ENCODE measurements around the gene OCIAD2.
"Not testable (repeated sequence)": the region's sequence is repeated elsewhere in the genome, so short reads cannot be mapped to it uniquely, and the experiment has no call there.

OCIAD2 gene, protein sequence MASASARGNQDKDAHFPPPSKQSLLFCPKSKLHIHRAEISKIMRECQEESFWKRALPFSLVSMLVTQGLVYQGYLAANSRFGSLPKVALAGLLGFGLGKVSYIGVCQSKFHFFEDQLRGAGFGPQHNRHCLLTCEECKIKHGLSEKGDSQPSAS

GRCh38 chr4:48906206-48907173, at the start of gene OCIAD2:
Gene OCIAD2, minus strand, starts transcription at chr4:48906774. Its CDS starts 2,225 bp downstream, at chr4:48904549.
- DNase-seq (ENCODE audit: low read depth): peak; percentile 47

GRCh38 chr4:48954314-48954713, 47.7 kb upstream of the OCIAD2 start:
- peak; percentile 51 for DNase-seq (ENCODE audit: low read depth)

DNA sequence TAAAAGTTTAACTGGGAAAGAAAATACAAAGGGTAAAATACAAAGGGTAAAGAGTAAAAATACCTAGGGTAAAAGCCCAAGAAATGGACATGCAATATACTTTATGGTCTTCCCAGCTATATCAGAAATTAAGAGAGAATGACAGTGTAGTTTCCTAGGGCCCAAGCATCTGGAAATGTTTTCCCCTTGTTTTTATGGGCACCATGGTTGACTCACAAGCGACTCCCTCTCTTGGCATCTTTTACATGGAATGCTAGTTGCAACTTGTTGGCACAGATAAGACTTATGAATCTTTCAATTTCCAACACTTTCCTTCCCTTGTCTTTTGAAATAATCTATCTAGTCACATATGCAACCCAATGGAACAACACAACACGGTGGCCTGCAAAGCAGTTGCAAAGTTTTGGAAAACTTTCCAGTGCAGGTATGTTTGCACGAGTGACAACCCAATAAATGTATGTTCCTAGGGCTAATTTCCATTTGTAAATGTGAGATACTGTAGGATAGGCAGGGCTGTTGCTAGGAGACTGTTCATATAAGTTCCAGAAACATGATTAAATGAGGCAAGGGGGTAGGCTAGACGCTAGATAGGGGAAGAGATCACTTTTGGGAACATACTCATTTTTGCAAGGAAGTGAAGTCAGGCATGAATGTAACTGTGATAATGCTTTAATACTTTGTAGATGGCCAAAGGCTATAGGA, 43.1 kb upstream of the OCIAD2 start:
- DNase-seq (ENCODE audit: low read depth): peak; percentile 77

GRCh38 chr4:48949086-48949485, 42.5 kb upstream of the OCIAD2 start:
- no peak for DNase-seq (ENCODE audit: low read depth)

GRCh38 chr4:48947731-48948130, 41.2 kb upstream of the OCIAD2 start:
- DNase-seq (ENCODE audit: low read depth): no peak

- DNase-seq (ENCODE audit: low read depth): no peak
Observed at GRCh38 chr4:48945981-48946380, 39.4 kb upstream of the OCIAD2 start.

- no peak for DNase-seq (ENCODE audit: low read depth)
Observed at GRCh38 chr4:48944756-48945241, 38.2 kb upstream of the OCIAD2 start.

DNA sequence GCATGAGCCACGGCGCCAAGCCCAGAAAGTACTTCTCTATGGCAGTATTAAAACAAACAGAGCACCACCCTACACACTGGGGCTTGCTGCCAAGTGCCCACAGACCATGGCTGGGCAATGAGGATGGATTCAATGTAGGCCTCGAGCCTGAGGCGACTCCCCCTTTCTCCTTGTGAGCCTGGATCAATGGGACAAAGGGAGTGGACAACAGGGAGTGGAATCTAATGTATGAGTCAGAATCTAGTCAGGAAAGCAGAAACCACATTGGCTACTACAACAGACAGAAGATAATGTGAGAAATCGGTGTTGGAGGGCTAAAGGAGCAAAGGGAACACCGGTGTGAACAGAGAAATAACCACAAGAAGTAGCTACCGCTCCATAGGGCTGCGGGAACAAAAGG, 37.7 kb upstream of the OCIAD2 start:
- DNase-seq (ENCODE audit: low read depth): peak; percentile 15

GRCh38 chr4:48943387-48943786, 36.8 kb upstream of the OCIAD2 start:
- no peak for DNase-seq (ENCODE audit: low read depth)

DNA sequence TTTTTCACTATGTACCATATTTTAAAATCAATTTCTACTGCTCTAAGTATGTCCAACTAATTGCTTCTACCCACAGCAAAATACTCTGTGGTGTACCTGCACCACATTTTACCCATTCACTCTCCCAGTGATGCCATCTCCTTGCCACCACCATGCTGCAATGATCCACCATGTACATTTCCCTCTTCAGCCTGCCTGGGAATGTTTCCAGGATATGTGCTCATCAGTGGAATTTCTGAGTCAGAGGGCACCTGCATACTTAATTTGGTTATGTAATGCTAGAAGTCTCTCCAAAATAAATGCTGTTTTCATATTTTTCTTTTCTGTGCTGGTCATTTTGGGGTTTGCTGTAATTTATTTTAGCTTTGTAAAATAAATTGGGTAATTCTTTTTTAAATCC, 33.2 kb upstream of the OCIAD2 start:
- peak; percentile 71 for DNase-seq (ENCODE audit: low read depth)

DNA sequence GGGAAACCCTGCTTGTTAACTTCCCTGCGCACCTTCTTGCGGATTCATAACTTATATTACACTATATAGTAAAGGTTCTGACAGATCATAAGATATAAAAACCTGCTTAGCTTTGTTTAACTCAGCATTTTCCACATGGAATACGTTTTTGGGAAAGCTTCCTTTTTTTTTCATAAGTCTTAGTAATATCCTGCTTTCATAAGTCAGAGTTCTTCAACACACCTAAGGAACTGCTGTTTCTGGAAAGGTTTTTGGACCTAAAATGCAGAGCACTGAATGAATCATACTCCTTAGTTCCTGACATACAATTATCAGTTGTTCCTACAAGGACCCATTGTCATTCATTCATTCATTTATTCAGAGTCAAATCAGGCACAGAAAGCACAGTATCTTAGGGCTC, 32.3 kb upstream of the OCIAD2 start:
- no peak for DNase-seq (ENCODE audit: low read depth)

- DNase-seq (ENCODE audit: low read depth): no peak
Observed at GRCh38 chr4:48937033-48937432, 30.5 kb upstream of the OCIAD2 start.

DNA sequence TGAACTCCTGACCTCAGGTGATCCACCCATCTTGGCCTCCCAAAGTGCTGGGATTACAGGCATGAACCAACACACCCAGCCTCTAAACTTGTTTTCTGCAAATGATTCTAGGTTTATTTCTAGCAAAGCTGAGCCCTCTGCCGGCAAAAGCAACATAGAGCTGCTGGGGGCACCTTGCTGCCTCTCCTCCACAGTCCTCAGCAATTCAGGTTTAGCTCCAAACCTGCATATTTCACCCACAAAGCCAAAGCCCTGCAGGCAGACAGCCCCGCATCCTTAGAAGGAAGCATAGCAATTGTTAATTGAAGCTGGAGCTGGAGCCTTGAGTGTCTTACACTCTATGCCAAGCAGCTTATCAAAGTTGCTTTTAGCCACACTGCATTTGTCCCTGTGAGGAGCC, 24.9 kb upstream of the OCIAD2 start:
- DNase-seq (ENCODE audit: low read depth): no peak

DNA sequence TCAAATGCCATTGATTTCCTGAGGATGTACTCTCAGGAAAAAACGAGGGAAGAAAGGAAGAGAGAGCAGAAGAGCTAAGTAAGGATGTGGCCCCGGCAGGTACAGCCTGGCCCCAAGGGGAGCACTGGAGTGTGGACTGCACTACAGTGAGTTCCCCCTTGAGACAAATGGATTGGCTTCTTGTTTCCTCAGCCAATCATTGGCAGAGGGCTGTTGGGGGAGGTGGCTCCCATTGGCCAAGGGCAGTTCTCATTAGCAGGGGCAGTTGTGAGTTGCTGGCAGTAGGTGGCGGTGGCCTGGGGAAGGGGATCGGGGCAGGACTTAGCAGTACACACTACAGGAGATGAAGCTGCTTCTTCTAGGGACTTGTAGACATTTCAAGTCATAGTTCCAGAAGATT, 24.1 kb upstream of the OCIAD2 start:
- DNase-seq (ENCODE audit: low read depth): no peak

GRCh38 chr4:48924416-48924815, 17.8 kb upstream of the OCIAD2 start:
- no peak for DNase-seq (ENCODE audit: low read depth)

GRCh38 chr4:48923065-48923464, 16.5 kb upstream of the OCIAD2 start:
- DNase-seq (ENCODE audit: low read depth): not testable (repeated sequence)

DNA sequence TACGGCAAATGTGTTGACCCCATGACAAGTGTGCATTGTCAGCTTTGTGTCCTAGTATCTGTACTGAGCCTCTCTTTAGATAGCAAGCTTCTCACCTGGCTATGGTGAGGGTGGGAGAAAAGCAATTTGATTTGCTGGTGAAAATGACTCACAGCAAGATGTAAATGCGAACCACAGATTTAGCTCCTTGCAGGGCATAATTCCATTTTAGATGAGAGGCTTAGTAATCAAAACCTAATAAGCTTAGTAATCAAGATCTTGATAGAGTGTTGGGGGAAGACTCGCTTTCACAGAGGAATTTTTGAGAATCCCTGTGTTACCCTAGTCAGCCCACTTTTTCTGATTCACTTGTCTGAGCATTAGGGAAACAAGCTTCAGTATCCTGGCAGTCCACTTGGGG, 7.7 kb upstream of the OCIAD2 start:
- DNase-seq (ENCODE audit: low read depth): no peak

DNA sequence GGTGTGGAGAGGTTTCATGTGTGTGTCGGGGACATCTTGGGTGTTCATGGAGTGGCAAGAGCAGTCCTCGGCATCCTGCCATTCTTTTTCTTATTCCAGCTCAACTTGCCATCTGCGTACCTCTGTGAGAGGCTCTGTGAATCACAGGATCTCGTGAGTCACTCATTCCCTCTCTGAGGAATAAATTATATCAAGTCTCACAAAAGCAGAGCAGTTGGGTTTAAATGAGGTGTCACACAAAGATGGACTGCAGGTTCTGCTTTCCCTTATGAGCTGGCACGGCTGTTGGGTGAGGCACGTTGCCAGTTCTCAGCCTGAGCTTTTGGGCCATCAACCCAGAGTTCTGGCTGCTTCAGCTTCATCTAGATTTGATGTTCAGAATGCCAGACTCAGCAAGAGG, 6.8 kb upstream of the OCIAD2 start:
- DNase-seq (ENCODE audit: low read depth): peak; percentile 85

DNA sequence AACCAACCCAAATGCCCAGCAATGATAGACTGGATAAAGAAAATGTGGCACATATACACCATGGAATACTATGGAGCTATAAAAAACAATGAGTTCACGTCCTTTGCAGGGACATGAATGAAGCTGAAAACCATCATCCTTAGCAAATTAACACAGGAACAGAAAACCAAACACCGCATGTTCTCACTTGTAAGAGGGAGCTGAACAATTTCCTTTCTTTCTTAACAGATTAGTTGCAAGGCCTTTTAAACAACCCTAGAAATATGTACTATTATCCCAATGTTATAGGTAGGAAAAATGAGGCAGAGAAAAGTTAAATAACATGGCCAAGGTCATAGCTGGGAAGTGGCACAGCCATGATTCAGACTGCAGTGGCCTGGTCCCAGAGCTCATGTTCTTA, 5.8 kb upstream of the OCIAD2 start:
- no peak for DNase-seq (ENCODE audit: low read depth)

GRCh38 chr4:48910511-48910910, 3.9 kb upstream of the OCIAD2 start:
- peak; percentile 26 for DNase-seq (ENCODE audit: low read depth)

GRCh38 chr4:48909697-48910096, 3.1 kb upstream of the OCIAD2 start:
- DNase-seq (ENCODE audit: low read depth): peak; percentile 98

GRCh38 chr4:48908687-48909086, 2.1 kb upstream of the OCIAD2 start:
- DNase-seq (ENCODE audit: low read depth): no peak

Measured in EH (cell line).